Psoas muscle (tissue), 8 donors: Measurements from ENCODE around the gene FKBP1A. TPM values are rescaled to one million over a fixed set of nuclear protein-coding genes. Genes with fewer than 3 reads are reported as not detected.
A peak's percentile ranks its signal among the peaks of the same experiment; 100 is the strongest.

ENCODE experiments used
- ATAC-seq, 4 donors: fragments of 200-7000 bp; cut with Tn5 transposase; one replicate each; pipeline ENCODE4 v1.9.1; 2020; ENCODE audit warnings: moderate library complexity in 3 of 4, mild to moderate bottlenecking in 2 of 4
- DNase-seq, 2 donors: peaks; one replicate each; pipeline ENCODE4 v3.0.0-alpha.2; 2020
- H3K27ac ChIP-seq: fragments of 200-600 bp; one replicate; pipeline ENCODE4 v1.8.0; 2022
- H3K27me3 ChIP-seq, 3 donors: fragments of 200-600 bp in 1 of 3; one replicate each; pipeline versions ENCODE4 v1.6.1 to v1.8.0; 2013 to 2022; ENCODE audit warnings: low read length in 2 of 3, mild to moderate bottlenecking in 2 of 3, moderate library complexity in 1 of 3; ENCODE audit not compliant: insufficient read depth in 3 of 3
- H3K36me3 ChIP-seq, 2 donors: fragments of 200-600 bp in 1 of 2; one replicate each; pipeline versions ENCODE4 v1.6.1 to v1.8.0; 2013 to 2022; ENCODE audit warnings: low read depth in 1 of 2, mild to moderate bottlenecking in 1 of 2, moderate library complexity in 1 of 2; ENCODE audit not compliant: insufficient read depth in 1 of 2
- H3K4me1 ChIP-seq: fragments of 200-600 bp; one replicate; pipeline ENCODE4 v1.8.0; 2022
- H3K4me3 ChIP-seq: fragments of 200-600 bp; one replicate; pipeline ENCODE4 v1.8.0; 2022; ENCODE audit warnings: mild to moderate bottlenecking
- H3K9me3 ChIP-seq: fragments of 200-600 bp; one replicate; pipeline ENCODE4 v1.8.0; 2022
- CTCF ChIP-seq: fragments of 200-600 bp; IDR thresholded peaks from one replicate; pipeline ENCODE4 v1.8.0; 2022; ENCODE audit warnings: antibody characterized with exemption
- WGBS, 3 donors: extraction: QIAGEN DNeasy Blood & Tissue Kit; methylation state at CpG; one replicate each; pipeline versions ENCODE4 v1.1.6 to v1.1.7; 2013; 5-methylcytosine and 5-hydroxymethylcytosine counted together
- intact Hi-C, 2 donors: fragments of 100-400 bp; cut with DNase I; formaldehyde crosslinking; loops; one replicate each; pipeline versions ENCODE4 v1.11.0 to v1.14.2; 2022
- polyA plus RNA-seq, 3 donors: library from polyadenylated mRNA; stranded (reverse); fragments of 200-250 nt; gene quantifications; one replicate each; pipeline ENCODE4 v1.2.3, GENCODE V29; 2013
- total RNA-seq, 4 donors: library from RNA; stranded (reverse); fragmentation: NEBNext Ultra II Directional in 2 of 4; extraction: Animal tissue kit (Norgen Biotek cat#: 25700) in 2 of 4; gene quantifications; one replicate each; pipeline versions ENCODE4 v1.2.1 to v1.2.4, GENCODE V29; 2021 to 2023
- donor health status: healthy with polysubstance abuse.
- donor health status: DM: no; HTN: no; CAD: no; lungs with moderate emphysema.
- donor health status: Bipolar disorder and iron deficiency.
- donor health status: healthy.
- donor health status: DM: yes; HTN: yes; CAD: no.
- donor health status: DM: no; HTN: no; CAD: no.
- donor health status: DM: no; HTN: no; CAD: no.
- donor health status: DM: yes; HTN: yes; CAD: no.

The FKBP1A gene
- total and polyA plus RNA-seq, 7 donors: 78.4 to 503 (median 116) TPM

GRCh38 chr20:1334761-1335160 lies 58.1 kb downstream of the FKBP1A start:
- TF ChIP-seq CTCF: no peak
- no peaks in the 10 kb centered on the region for H3K9me3 ChIP-seq
- DNase-seq (no peak), ATAC-seq (peak in 2 of 4 donors; percentile 5 to 32)
- peaks cover 35% of the 10 kb centered on the region for H3K4me1 ChIP-seq
- no peak overlapping the region for H3K4me3 ChIP-seq
- no peak overlapping the region for H3K27ac ChIP-seq
- intact Hi-C loops: loop anchor here (5.0 kb wide), 1 partner anchor 38 kb away; no protein-coding TSS in a partner anchor
- WGBS, 3 donors: 58 to 78% (median 67%) methylated on average over 3 of the region's 3 CpGs
- H3K36me3 ChIP-seq: no peaks in the 10 kb centered on the region
- H3K27me3 ChIP-seq: no peaks in the 10 kb centered on the region

GRCh38 chr20:1334370-1334731 lies 58.5 kb downstream of the FKBP1A start:
- H3K4me1 ChIP-seq: peaks cover 39% of the 10 kb centered on the region
- H3K27me3 ChIP-seq: no peaks in the 10 kb centered on the region
- DNase-seq: no peak
- no peak overlapping the region for H3K4me3 ChIP-seq
- no peaks in the 10 kb centered on the region for H3K36me3 ChIP-seq
- no peaks in the 10 kb centered on the region for H3K9me3 ChIP-seq
- 84 to 97% (median 96%) methylated on average over 4 of the region's 4 CpGs for WGBS, 3 donors
- TF ChIP-seq CTCF: no peak
- intact Hi-C loops: no loop called here
- no peak for ATAC-seq
- no peak overlapping the region for H3K27ac ChIP-seq

GRCh38 chr20:1333462-1334369 lies 59.1 kb downstream of the FKBP1A start:
- intact Hi-C loops: no loop called here
- no peak for DNase-seq
- WGBS, 3 donors: 84 to 93% (median 85%) methylated on average over 11 of the region's 11 CpGs
- Histone ChIP-seq H3K36me3 (no peaks in the 10 kb centered on the region), H3K4me3 (no peak overlapping the region), H3K27me3 (no peaks in the 10 kb centered on the region), H3K4me1 (peaks cover 46% of the 10 kb centered on the region), H3K27ac (peak overlapping the region; percentile 9), H3K9me3 (no peaks in the 10 kb centered on the region)
- no peak for ATAC-seq
- no peak for TF ChIP-seq CTCF

DNA sequence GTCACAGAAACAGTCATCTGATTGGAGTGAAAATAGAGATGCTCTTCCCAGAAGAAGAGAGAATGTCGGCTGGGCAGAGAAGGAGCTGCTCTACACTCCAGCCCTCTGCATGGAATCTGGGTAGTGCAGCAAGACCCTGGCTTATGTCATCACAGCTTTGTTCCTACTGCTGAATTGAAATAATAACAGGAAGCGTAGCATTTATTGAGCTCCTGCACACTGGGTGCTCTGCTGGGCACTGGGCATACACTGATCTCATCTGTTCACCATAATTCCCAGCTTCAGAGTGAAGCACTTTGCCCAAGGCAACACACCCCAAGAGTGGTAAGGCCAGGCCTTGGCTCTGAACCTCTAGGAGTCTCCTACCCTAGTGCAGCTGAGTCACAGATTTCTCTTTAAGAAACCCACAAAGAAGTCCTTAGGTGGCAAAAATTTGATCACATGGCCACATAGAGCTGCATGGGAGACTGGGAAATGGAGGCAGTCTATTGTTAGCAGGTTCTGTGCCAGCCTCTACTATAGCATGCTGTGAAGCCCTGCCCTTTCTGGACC lies 60.0 kb downstream of the FKBP1A start:
- WGBS, 3 donors: 79 to 88% (median 87%) methylated on average over 2 of the region's 2 CpGs
- Histone ChIP-seq H3K4me1 (peaks cover 51% of the 10 kb centered on the region), H3K27ac (peak overlapping the region; percentile 7), H3K36me3 (no peaks in the 10 kb centered on the region), H3K4me3 (no peak overlapping the region), H3K27me3 (no peaks in the 10 kb centered on the region), H3K9me3 (no peaks in the 10 kb centered on the region)
- no peak for TF ChIP-seq CTCF
- ATAC-seq (no peak), DNase-seq (no peak)
- intact Hi-C loops: no loop called here
